ENCODE results near the gene XPOT. TPM values are rescaled to one million over a fixed set of nuclear protein-coding genes. Genes with fewer than 3 reads are reported as not detected.

Gene XPOT
- total RNA-seq, 1 experiment from 2014 or later = 122 TPM

GRCh38 chr12:64407342-64408223, 3.4 kb downstream of the XPOT start:
- Histone ChIP-seq H3K27ac (no peak overlapping the region), H3K9me2 (ENCODE audit: insufficient read depth) (no peaks in the 10 kb centered on the region), H3K4me2 (peak overlapping the region; percentile 79), H3K36me3 (ENCODE audit: low read depth) (peaks cover 38% of the 10 kb centered on the region), H2AFZ (no peak overlapping the region), H3K79me2 (ENCODE audit: low read depth) (peaks cover 74% of the 10 kb centered on the region), H3K27me3 (ENCODE audit: insufficient read depth, low read depth) (no peaks in the 10 kb centered on the region), H3F3A (ENCODE audit: insufficient read depth, low read depth) (peaks cover 37% of the 10 kb centered on the region), H3K4me3 (no peak overlapping the region), H3K4me1 (replicated peaks; ENCODE audit: insufficient read depth) (peaks cover 25% of the 10 kb centered on the region), H4K20me1 (ENCODE audit: insufficient read depth) (peaks cover 45% of the 10 kb centered on the region), H3K9me3 (ENCODE audit: insufficient read depth, low read depth) (no peaks in the 10 kb centered on the region)
- CTCF ChIA-PET = interaction anchor here (0.6 kb wide), 1 partner anchor 456 kb away, joined by 4 read pairs; no protein-coding TSS in a partner anchor
- intact Hi-C loops (cut with micrococcal nuclease; ENCODE audit: unreplicated experiment) = loop anchor here (10.0 kb wide), 1 partner anchor 153 kb away; no protein-coding TSS in a partner anchor
- POLR2A ChIA-PET (ENCODE audit: unreplicated experiment) = no interaction called here
- no peak for TF ChIP-seq EZH2 (IDR thresholded peaks at IDR 0.05; ENCODE audit: low read depth)
- no peak for DNase-seq
- no TSS peak for BruUV-seq (replicated peaks)

GRCh38 chr12:64411427-64411826, 7.2 kb downstream of the XPOT start:
- H3K9me2 ChIP-seq (ENCODE audit: insufficient read depth) = no peaks in the 10 kb centered on the region
- peaks cover 73% of the 10 kb centered on the region for H3K36me3 ChIP-seq (ENCODE audit: low read depth)
- no peak overlapping the region for H3K4me3 ChIP-seq
- no peaks in the 10 kb centered on the region for H3K27me3 ChIP-seq (ENCODE audit: insufficient read depth, low read depth)
- peaks cover 75% of the 10 kb centered on the region for H3K79me2 ChIP-seq (ENCODE audit: low read depth)
- H3K27ac ChIP-seq = no peak overlapping the region
- TF ChIP-seq EZH2 (IDR thresholded peaks at IDR 0.05; ENCODE audit: low read depth) = no peak
- no peak for TF ChIP-seq CTCF (conservative IDR thresholded peaks at IDR 0.05)
- peaks cover 79% of the 10 kb centered on the region for H4K20me1 ChIP-seq (ENCODE audit: insufficient read depth)
- no peak for DNase-seq
- peaks cover 7% of the 10 kb centered on the region for H3K4me1 ChIP-seq (replicated peaks; ENCODE audit: insufficient read depth)
- intact Hi-C loops (cut with micrococcal nuclease; ENCODE audit: unreplicated experiment) = no loop called here
- no TSS peak for BruUV-seq (replicated peaks)
- no peak overlapping the region for H2AFZ ChIP-seq
- peaks cover 12% of the 10 kb centered on the region; the same call in 1 of the 2 replicates for H3F3A ChIP-seq (ENCODE audit: insufficient read depth, low read depth)
- H3K9me3 ChIP-seq (ENCODE audit: insufficient read depth, low read depth) = no peaks in the 10 kb centered on the region
- POLR2A ChIA-PET (ENCODE audit: unreplicated experiment) = interaction anchor here (0.6 kb wide), 1 partner anchor 31 kb away, joined by 4 read pairs; no protein-coding TSS in a partner anchor
- CTCF ChIA-PET = interaction anchor here (0.8 kb wide), 1 partner anchor 145 kb away, joined by 4 read pairs; no protein-coding TSS in a partner anchor
- no peak overlapping the region for H3K4me2 ChIP-seq

- Histone ChIP-seq H3K27me3 (ENCODE audit: insufficient read depth, low read depth) (no peaks in the 10 kb centered on the region), H3K9me3 (ENCODE audit: insufficient read depth, low read depth) (no peaks in the 10 kb centered on the region), H3K9me2 (ENCODE audit: insufficient read depth) (no peaks in the 10 kb centered on the region), H2AFZ (no peak overlapping the region), H3K4me2 (no peak overlapping the region), H3K36me3 (ENCODE audit: low read depth) (peaks cover 83% of the 10 kb centered on the region), H3K27ac (no peak overlapping the region), H3F3A (ENCODE audit: insufficient read depth, low read depth) (peaks cover 12% of the 10 kb centered on the region; the same call in 1 of the 2 replicates), H4K20me1 (ENCODE audit: insufficient read depth) (peaks cover 77% of the 10 kb centered on the region), H3K4me3 (no peak overlapping the region), H3K79me2 (ENCODE audit: low read depth) (peaks cover 65% of the 10 kb centered on the region), H3K4me1 (replicated peaks; ENCODE audit: insufficient read depth) (no peaks in the 10 kb centered on the region; the same call in 1 of the 2 replicates)
- TF ChIP-seq CTCF (conservative IDR thresholded peaks at IDR 0.05) (no peak), EZH2 (IDR thresholded peaks at IDR 0.05; ENCODE audit: low read depth) (no peak)
- POLR2A ChIA-PET (ENCODE audit: unreplicated experiment) = no interaction called here
- intact Hi-C loops (cut with micrococcal nuclease; ENCODE audit: unreplicated experiment) = no loop called here
- CTCF ChIA-PET = no interaction called here
- no TSS peak for BruUV-seq (replicated peaks)
- no peak for DNase-seq
Observed at GRCh38 chr12:64412459-64412858, 8.3 kb downstream of the XPOT start.

Data from PC-9 (cell line).